ENCODE measurements around the gene ZBTB14.

Gene ZBTB14

DNA sequence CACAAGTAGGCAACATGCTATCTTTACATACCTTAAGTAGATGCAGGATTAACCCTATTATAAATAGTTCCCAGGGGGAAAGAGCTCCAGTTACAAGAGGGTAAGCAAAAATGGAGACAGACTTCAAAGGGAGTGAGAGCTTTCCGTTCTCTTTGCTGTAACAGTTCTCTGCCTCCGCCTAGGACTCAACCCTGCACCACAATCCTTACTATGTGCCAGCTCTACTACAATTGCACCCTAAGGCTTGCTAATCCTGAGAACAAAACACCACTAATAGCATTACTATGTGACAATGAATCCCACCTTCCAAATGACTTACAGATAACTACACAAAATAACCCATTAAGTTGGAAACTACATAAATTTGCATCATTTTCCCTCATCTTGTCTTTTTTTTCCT, 7.7 kb downstream of the ZBTB14 start:
- Histone ChIP-seq H3K36me3 (ENCODE audit: control insufficient read depth, insufficient read depth, low read length) (peaks cover 24% of the 10 kb centered on the region), H3K4me1 (ENCODE audit: control insufficient read depth, insufficient read depth, low read length, poor library complexity, severe bottlenecking) (no peaks in the 10 kb centered on the region)
- WGBS, 2 experiments (ENCODE audit: insufficient coverage in 2 of 2): 53 to 76% methylated on average over 2 of the region's 2 CpGs

DNA sequence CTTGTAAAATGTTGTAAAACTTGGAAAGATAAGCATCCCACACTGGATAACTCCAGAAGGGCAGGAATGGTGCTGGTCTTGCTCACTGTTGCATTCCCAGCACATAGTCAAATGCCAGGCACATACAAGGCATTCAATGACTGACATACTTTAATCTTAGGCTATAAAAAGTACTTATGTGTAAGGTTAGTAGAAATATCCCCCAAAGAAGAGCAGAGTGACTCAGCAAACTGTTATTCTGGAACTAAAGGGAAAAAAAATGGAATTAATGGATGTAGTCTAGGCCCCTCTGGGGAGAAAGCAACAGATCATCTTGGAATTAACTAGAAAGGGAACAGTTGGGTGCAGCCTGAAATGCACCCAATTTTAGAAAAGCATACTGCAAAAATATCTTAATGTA, 9.0 kb downstream of the ZBTB14 start:
- no peak overlapping the region for H3K4me3 ChIP-seq (ENCODE audit: extremely low read depth, insufficient read depth, low read length, poor library complexity, severe bottlenecking)
- H3K27ac ChIP-seq (ENCODE audit: low read depth, low read length, severe bottlenecking): no peak overlapping the region
- peaks cover 17% of the 10 kb centered on the region for H3K36me3 ChIP-seq (ENCODE audit: control insufficient read depth, insufficient read depth, low read length)

More for the DNA sequence above, 7.7 kb downstream of the ZBTB14 start:
- Histone ChIP-seq H3K9me3 (ENCODE audit: control insufficient read depth, low read length) (no peaks in the 10 kb centered on the region), H3K4me3 (ENCODE audit: extremely low read depth, insufficient read depth, low read length, poor library complexity, severe bottlenecking) (no peak overlapping the region), H3K27ac (ENCODE audit: low read depth, low read length, severe bottlenecking) (no peak overlapping the region)

DNA sequence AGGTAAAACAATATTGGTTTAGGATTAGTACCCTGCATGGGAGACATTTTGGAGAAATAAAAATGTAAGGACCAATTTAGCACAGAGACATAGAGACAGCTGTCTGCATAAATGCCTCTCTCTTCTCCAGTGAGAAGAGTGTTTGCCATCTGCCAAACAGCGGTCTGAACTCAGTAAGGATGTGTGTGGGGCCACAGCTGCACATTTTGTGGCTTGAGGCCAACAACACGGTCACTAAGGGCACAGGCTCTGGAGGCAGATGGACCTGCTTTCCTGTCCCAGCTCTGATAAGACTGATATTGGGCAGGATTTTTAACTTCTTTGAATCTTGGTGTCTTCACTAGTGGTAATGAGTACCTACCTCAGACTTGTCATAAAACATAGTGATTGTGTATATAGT, 10.2 kb downstream of the ZBTB14 start:
- H3K27ac ChIP-seq (ENCODE audit: low read depth, low read length, severe bottlenecking): no peak overlapping the region
- H3K4me1 ChIP-seq (ENCODE audit: control insufficient read depth, insufficient read depth, low read length, poor library complexity, severe bottlenecking): no peaks in the 10 kb centered on the region
- H3K4me3 ChIP-seq (ENCODE audit: extremely low read depth, insufficient read depth, low read length, poor library complexity, severe bottlenecking): no peak overlapping the region
- WGBS, 2 experiments (ENCODE audit: insufficient coverage in 2 of 2): 67 to 94% methylated on average over 1 to 2 of the region's 2 CpGs
- H3K36me3 ChIP-seq (ENCODE audit: control insufficient read depth, insufficient read depth, low read length): peaks cover 5% of the 10 kb centered on the region
- H3K9me3 ChIP-seq (ENCODE audit: control insufficient read depth, low read length): no peaks in the 10 kb centered on the region

More for the DNA sequence above, 9.0 kb downstream of the ZBTB14 start:
- H3K4me1 ChIP-seq (ENCODE audit: control insufficient read depth, insufficient read depth, low read length, poor library complexity, severe bottlenecking): no peaks in the 10 kb centered on the region
- no peaks in the 10 kb centered on the region for H3K9me3 ChIP-seq (ENCODE audit: control insufficient read depth, low read length)

DNA sequence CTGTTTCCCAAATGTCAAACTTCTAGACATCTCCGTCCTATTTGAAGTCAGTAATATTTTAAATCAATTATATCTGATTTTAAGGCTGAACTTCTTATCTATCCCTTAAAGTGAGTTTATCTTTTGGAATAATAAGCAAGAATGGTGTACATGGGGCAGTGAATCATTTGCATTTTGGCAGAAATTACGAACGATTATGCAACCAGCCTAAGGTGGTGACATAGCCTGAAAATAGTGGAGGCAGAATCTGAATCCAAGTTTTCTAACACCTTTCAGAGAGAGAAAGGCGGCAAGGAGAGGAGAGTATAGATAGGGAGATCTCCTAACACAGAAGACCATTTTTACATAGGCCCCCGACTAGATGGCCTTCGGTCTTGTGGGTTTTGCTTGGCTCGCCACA, 10.7 kb downstream of the ZBTB14 start:
- no peak overlapping the region for H3K27ac ChIP-seq (ENCODE audit: low read depth, low read length, severe bottlenecking)
- H3K4me1 ChIP-seq (ENCODE audit: control insufficient read depth, insufficient read depth, low read length, poor library complexity, severe bottlenecking): no peaks in the 10 kb centered on the region
- 64 to 92% methylated on average over 4 to 6 of the region's 7 CpGs for WGBS, 2 experiments (ENCODE audit: insufficient coverage in 2 of 2)
- no peaks in the 10 kb centered on the region for H3K9me3 ChIP-seq (ENCODE audit: control insufficient read depth, low read length)
- peaks cover 2% of the 10 kb centered on the region for H3K36me3 ChIP-seq (ENCODE audit: control insufficient read depth, insufficient read depth, low read length)
- H3K4me3 ChIP-seq (ENCODE audit: extremely low read depth, insufficient read depth, low read length, poor library complexity, severe bottlenecking): no peak overlapping the region

DNA sequence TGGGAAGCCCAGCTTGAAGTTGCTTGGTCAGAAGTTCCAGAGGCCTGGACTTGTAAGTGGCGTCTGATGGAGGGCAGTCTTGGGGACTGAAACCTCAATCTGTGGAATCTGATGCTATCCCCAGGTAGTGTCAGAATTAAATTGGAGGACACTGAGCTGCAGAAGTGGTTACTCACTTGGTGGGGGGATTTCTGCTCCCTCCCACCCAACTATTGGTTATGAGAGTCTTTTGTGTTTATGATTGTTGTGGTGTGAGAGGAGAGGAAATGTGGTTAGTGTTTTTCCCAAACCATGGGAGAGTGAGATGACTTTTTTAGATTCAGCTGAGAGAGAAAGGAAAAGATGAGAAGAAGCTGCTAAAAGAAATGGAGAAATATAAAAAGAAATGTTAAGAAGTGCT, 12.8 kb downstream of the ZBTB14 start:
- 90% methylated on average over 1 of the region's 1 CpG; no CpG with 5 or more reads in 1 of the 2 experiments for WGBS, 2 experiments (ENCODE audit: insufficient coverage in 2 of 2)
- Histone ChIP-seq H3K4me1 (ENCODE audit: control insufficient read depth, insufficient read depth, low read length, poor library complexity, severe bottlenecking) (no peaks in the 10 kb centered on the region), H3K4me3 (ENCODE audit: extremely low read depth, insufficient read depth, low read length, poor library complexity, severe bottlenecking) (no peak overlapping the region), H3K36me3 (ENCODE audit: control insufficient read depth, insufficient read depth, low read length) (no peaks in the 10 kb centered on the region), H3K27ac (ENCODE audit: low read depth, low read length, severe bottlenecking) (no peak overlapping the region), H3K9me3 (ENCODE audit: control insufficient read depth, low read length) (no peaks in the 10 kb centered on the region)

DNA sequence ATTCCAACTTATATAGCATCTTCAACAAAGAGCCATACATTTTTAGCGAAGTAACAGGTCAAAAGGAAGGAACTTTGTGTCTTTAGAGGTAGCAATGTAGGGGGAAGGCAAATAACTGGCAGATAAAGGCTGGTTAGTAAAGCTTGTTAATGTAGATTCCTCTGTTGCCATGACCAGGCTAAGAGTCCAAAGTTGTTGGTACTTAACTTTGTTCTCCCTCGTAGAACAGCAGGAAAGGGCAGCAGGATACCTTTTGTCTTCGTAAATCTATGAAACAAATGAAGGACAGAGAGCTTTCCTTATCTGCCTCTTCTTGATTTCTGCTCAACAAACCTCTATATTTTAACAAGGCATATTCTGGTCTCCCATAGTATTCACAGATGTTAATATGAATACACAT, 18.6 kb downstream of the ZBTB14 start:
- H3K27ac ChIP-seq (ENCODE audit: low read depth, low read length, severe bottlenecking): no peak overlapping the region
- no peaks in the 10 kb centered on the region for H3K9me3 ChIP-seq (ENCODE audit: control insufficient read depth, low read length)
- no peaks in the 10 kb centered on the region for H3K4me1 ChIP-seq (ENCODE audit: control insufficient read depth, insufficient read depth, low read length, poor library complexity, severe bottlenecking)
- 20 to 40% methylated on average over 2 of the region's 3 CpGs for WGBS, 2 experiments (ENCODE audit: insufficient coverage in 2 of 2)
- no peak overlapping the region for H3K4me3 ChIP-seq (ENCODE audit: extremely low read depth, insufficient read depth, low read length, poor library complexity, severe bottlenecking)
- no peaks in the 10 kb centered on the region for H3K36me3 ChIP-seq (ENCODE audit: control insufficient read depth, insufficient read depth, low read length)

DNA sequence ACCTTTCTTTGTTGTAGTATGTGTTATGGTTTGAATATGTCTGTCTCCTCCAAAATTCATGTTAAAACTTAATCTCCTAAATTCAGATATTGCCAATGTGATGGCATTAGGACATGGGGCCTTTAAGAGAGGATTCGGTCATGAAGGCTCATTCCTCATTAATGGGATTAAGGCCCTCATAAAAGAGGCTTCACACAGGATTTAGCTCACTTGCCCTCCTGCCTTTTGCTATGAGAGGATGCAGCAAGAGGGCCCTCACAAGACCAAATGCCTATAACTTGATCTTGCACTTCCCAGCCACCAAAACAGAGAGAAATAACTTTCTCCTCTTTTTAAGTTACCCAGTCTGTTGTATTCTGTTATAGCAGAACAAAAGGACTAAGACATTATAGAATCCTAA, 19.7 kb downstream of the ZBTB14 start:
- H3K4me1 ChIP-seq (ENCODE audit: control insufficient read depth, insufficient read depth, low read length, poor library complexity, severe bottlenecking): no peaks in the 10 kb centered on the region
- no peak overlapping the region for H3K27ac ChIP-seq (ENCODE audit: low read depth, low read length, severe bottlenecking)
- H3K4me3 ChIP-seq (ENCODE audit: extremely low read depth, insufficient read depth, low read length, poor library complexity, severe bottlenecking): no peak overlapping the region
- H3K36me3 ChIP-seq (ENCODE audit: control insufficient read depth, insufficient read depth, low read length): no peaks in the 10 kb centered on the region
- H3K9me3 ChIP-seq (ENCODE audit: control insufficient read depth, low read length): no peaks in the 10 kb centered on the region
- WGBS, 2 experiments (ENCODE audit: insufficient coverage in 2 of 2): no CpG with 5 or more reads among the region's 1 CpG

DNA sequence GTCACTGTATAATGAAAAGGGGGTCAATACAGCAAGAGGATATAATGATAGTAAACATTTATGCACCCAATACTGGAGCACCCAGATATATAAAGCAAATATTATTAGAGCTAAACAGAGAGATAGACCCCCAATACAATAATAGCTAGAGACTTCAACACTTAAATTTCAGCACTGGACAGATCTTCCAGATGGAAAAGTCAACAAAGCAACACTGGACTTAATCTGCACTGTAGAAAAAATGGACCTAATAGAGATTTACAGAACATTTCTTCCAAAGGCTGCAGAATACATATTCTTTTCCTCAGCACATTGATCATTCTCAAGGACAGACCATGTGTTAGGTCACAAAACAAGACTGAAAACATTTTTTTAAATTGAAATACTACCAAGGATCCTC, 26.7 kb downstream of the ZBTB14 start:
- Histone ChIP-seq H3K27ac (ENCODE audit: low read depth, low read length, severe bottlenecking) (no peak overlapping the region), H3K4me1 (ENCODE audit: control insufficient read depth, insufficient read depth, low read length, poor library complexity, severe bottlenecking) (no peaks in the 10 kb centered on the region), H3K36me3 (ENCODE audit: control insufficient read depth, insufficient read depth, low read length) (no peaks in the 10 kb centered on the region), H3K9me3 (ENCODE audit: control insufficient read depth, low read length) (no peaks in the 10 kb centered on the region), H3K4me3 (ENCODE audit: extremely low read depth, insufficient read depth, low read length, poor library complexity, severe bottlenecking) (no peak overlapping the region)

DNA sequence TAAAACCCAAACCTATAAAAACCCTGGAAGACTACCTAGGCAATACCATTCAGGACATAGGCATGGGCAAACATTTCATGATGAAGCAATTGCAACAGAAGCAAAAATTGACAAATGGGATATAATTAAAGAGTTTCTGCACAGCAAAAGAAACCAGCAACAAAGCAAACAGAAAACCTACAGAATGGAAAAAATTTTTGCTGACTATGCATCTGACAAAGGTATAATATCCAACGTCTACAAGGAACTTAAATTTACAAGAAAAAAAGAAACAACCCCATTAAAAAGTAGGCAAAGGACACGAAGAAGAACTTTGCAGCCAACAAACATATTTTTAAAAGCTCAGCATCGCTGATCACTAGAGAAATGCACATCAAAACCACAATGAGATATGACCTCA, 28.8 kb downstream of the ZBTB14 start:
- H3K36me3 ChIP-seq (ENCODE audit: control insufficient read depth, insufficient read depth, low read length): no peaks in the 10 kb centered on the region
- no peaks in the 10 kb centered on the region for H3K9me3 ChIP-seq (ENCODE audit: control insufficient read depth, low read length)
- H3K4me3 ChIP-seq (ENCODE audit: extremely low read depth, insufficient read depth, low read length, poor library complexity, severe bottlenecking): no peak overlapping the region
- H3K4me1 ChIP-seq (ENCODE audit: control insufficient read depth, insufficient read depth, low read length, poor library complexity, severe bottlenecking): no peaks in the 10 kb centered on the region
- H3K27ac ChIP-seq (ENCODE audit: low read depth, low read length, severe bottlenecking): no peak overlapping the region
- WGBS, 2 experiments (ENCODE audit: insufficient coverage in 2 of 2): 80 to 86% methylated on average over 1 to 3 of the region's 3 CpGs

DNA sequence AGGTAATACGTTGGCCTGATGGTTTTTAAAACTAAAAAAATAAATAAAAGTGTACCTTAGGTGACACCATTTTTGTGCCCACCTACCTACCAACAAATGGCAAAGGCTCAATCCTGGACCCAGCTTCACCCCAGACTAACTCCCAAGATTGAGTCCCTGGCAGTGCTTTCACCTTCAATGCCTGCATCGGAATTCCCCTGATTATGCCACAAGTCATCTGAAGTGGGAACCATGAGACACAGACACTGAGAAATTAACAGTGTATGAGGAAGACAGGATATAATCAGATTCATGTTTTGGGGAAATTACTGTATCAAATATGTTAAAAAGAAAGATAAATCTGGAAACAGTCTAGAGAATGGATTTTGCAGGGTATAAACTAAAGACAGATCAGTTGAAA, 41.6 kb downstream of the ZBTB14 start:
- H3K9me3 ChIP-seq (ENCODE audit: control insufficient read depth, low read length): no peaks in the 10 kb centered on the region
- H3K36me3 ChIP-seq (ENCODE audit: control insufficient read depth, insufficient read depth, low read length): no peaks in the 10 kb centered on the region
- WGBS, 2 experiments (ENCODE audit: insufficient coverage in 2 of 2): 83% methylated on average over 1 of the region's 2 CpGs; no CpG with 5 or more reads in 1 of the 2 experiments
- no peak overlapping the region for H3K27ac ChIP-seq (ENCODE audit: low read depth, low read length, severe bottlenecking)
- H3K4me3 ChIP-seq (ENCODE audit: extremely low read depth, insufficient read depth, low read length, poor library complexity, severe bottlenecking): no peak overlapping the region
- peaks cover 21% of the 10 kb centered on the region for H3K4me1 ChIP-seq (ENCODE audit: control insufficient read depth, insufficient read depth, low read length, poor library complexity, severe bottlenecking)

DNA sequence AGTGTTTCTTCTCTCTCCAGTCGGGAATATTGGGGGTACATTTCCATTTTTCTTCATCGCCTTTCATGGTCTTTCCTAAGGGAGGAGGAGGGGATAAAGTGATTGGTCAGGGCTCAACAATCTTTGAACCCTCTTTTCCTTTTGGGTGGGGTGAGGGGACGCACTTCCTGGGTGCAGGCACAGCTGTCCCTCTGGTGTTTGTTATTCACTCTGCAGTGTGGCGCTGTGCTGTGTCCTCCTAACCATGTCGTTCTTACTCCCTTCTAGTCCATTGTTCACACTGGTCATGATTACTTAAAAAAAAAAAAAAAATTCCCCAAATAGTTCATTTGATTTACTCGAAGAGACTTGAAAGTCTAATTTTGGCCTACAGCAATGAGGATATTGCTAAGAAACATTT, 44.4 kb downstream of the ZBTB14 start:
- WGBS, 2 experiments (ENCODE audit: insufficient coverage in 2 of 2): 86 to 94% methylated on average over 2 to 3 of the region's 6 CpGs
- Histone ChIP-seq H3K4me3 (ENCODE audit: extremely low read depth, insufficient read depth, low read length, poor library complexity, severe bottlenecking) (no peak overlapping the region), H3K9me3 (ENCODE audit: control insufficient read depth, low read length) (no peaks in the 10 kb centered on the region)

DNA sequence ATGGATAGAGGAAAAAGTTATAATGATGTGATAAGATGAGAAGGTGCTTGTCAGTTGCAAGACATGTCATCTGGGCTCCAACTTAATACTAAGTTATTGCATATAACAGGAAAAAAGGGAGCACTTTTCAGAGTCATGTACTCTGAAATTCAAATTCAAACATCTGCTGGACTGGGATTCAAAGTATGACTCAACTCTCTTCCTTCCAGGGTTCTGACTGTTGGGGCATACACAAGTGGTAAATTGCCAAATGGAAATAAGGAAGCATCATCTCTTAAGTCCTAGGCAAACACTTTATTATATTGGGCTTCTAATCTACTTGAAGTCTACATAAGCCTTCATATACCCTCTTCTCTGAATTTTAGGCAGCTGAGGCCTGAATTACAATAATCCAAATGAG, 44.9 kb downstream of the ZBTB14 start:
- no peaks in the 10 kb centered on the region for H3K36me3 ChIP-seq (ENCODE audit: control insufficient read depth, insufficient read depth, low read length)
- H3K27ac ChIP-seq (ENCODE audit: low read depth, low read length, severe bottlenecking): no peak overlapping the region

More for the DNA sequence above, 44.4 kb downstream of the ZBTB14 start:
- Histone ChIP-seq H3K36me3 (ENCODE audit: control insufficient read depth, insufficient read depth, low read length) (no peaks in the 10 kb centered on the region), H3K27ac (ENCODE audit: low read depth, low read length, severe bottlenecking) (no peak overlapping the region), H3K4me1 (ENCODE audit: control insufficient read depth, insufficient read depth, low read length, poor library complexity, severe bottlenecking) (no peaks in the 10 kb centered on the region)

More for the DNA sequence above, 44.9 kb downstream of the ZBTB14 start:
- Histone ChIP-seq H3K4me1 (ENCODE audit: control insufficient read depth, insufficient read depth, low read length, poor library complexity, severe bottlenecking) (no peaks in the 10 kb centered on the region), H3K4me3 (ENCODE audit: extremely low read depth, insufficient read depth, low read length, poor library complexity, severe bottlenecking) (no peak overlapping the region), H3K9me3 (ENCODE audit: control insufficient read depth, low read length) (no peaks in the 10 kb centered on the region)

All from mesodermal cell (in vitro differentiated cells).